CD4-positive, alpha-beta memory T cell (primary cell): ENCODE data around the gene KRT15. TPM values are rescaled to one million over a fixed set of nuclear protein-coding genes. Genes with fewer than 3 reads are reported as not detected.

Experiments used
- CTCF ChIA-PET: fragments of 350-600 bp; sonication (Branson Sonifier 250); formaldehyde crosslinking; loops from one replicate; lab custom pipeline; 2021; ENCODE audit warnings: inconsistent platforms; ENCODE audit not compliant: partially characterized antibody; lab: Charles Lee
- POLR2A ChIA-PET: fragments of 350-600 bp; sonication (Branson Sonifier 250); formaldehyde crosslinking; loops from one replicate; lab custom pipeline; 2021; ENCODE audit not compliant: partially characterized antibody; lab: Charles Lee
- DNase-seq, 5 donors: peaks; one replicate each; pipeline versions ENCODE4 v3.0.0 to v3.0.0-alpha.2; 2020 to 2022; ENCODE audit warnings: mixed read lengths in 1 of 5
- H3K27ac ChIP-seq: one replicate; pipeline ENCODE4 v1.7.0; 2013; ENCODE audit warnings: low read depth, low read length
- H3K27me3 ChIP-seq: 2 replicates; pipeline ENCODE4 v1.7.0; 2013; ENCODE audit warnings: mild to moderate bottlenecking, low read length, moderate library complexity; ENCODE audit not compliant: insufficient read depth
- H3K36me3 ChIP-seq: 2 replicates; pipeline ENCODE4 v1.7.0; 2013; ENCODE audit warnings: mild to moderate bottlenecking, low read length, moderate library complexity; ENCODE audit not compliant: insufficient read depth
- H3K4me1 ChIP-seq: 2 replicates; pipeline ENCODE4 v1.7.0; 2013; ENCODE audit warnings: mild to moderate bottlenecking, low read length, moderate library complexity; ENCODE audit not compliant: insufficient read depth
- H3K4me3 ChIP-seq, 2 donors: one replicate each; pipeline ENCODE4 v1.7.0; 2013; ENCODE audit warnings: low read length in 2 of 2, mild to moderate bottlenecking in 1 of 2
- H3K9me3 ChIP-seq, 2 donors: one replicate each; pipeline ENCODE4 v1.7.0; 2013; ENCODE audit warnings: low read length in 2 of 2, control low read depth in 1 of 2; ENCODE audit not compliant: control insufficient read depth in 1 of 2
- H3K27ac Mint-ChIP-seq, 7 donors: one replicate each; pipeline ENCODE4 v1.8.0; 2020 to 2021; ENCODE audit warnings: mixed read lengths in 7 of 7, mild to moderate bottlenecking in 6 of 7, inconsistent platforms in 3 of 7, moderate library complexity in 3 of 7
- H3K27me3 Mint-ChIP-seq, 2 donors: one replicate each; pipeline ENCODE4 v1.8.0; 2020 to 2021; ENCODE audit warnings: mixed read lengths in 2 of 2
- H3K36me3 Mint-ChIP-seq, 2 donors: one replicate each; pipeline ENCODE4 v1.8.0; 2020 to 2021; ENCODE audit warnings: mixed read lengths in 2 of 2, inconsistent platforms in 1 of 2, mild to moderate bottlenecking in 1 of 2
- H3K4me1 Mint-ChIP-seq, 4 donors: one replicate each; pipeline ENCODE4 v1.8.0; 2020 to 2021; ENCODE audit warnings: mixed read lengths in 4 of 4, mild to moderate bottlenecking in 1 of 4
- H3K4me3 Mint-ChIP-seq, 8 donors: one replicate each; pipeline ENCODE4 v1.8.0; 2020 to 2021; ENCODE audit warnings: mixed read lengths in 8 of 8, mild to moderate bottlenecking in 7 of 8, moderate library complexity in 6 of 8, inconsistent platforms in 3 of 8
- H3K9me3 Mint-ChIP-seq, 8 donors: one replicate each; pipeline ENCODE4 v1.8.0; 2020 to 2021; ENCODE audit warnings: mixed read lengths in 8 of 8, mild to moderate bottlenecking in 5 of 8, inconsistent platforms in 3 of 8, moderate library complexity in 1 of 8
- intact Hi-C: fragments of 100-400 bp; cut with micrococcal nuclease; formaldehyde crosslinking; loops from one replicate; pipeline ENCODE4 v1.15.1; 2023
- polyA plus RNA-seq, 2 donors: library from polyadenylated mRNA; unstranded; fragments of 300-500 nt; fragmentation: Illumina TruSeq; gene quantifications; one replicate each; pipeline ENCODE4 v1.2.3, GENCODE V29; 2021
- total RNA-seq, 2 experiments: library from RNA; stranded (reverse); gene quantifications; one replicate each; pipeline ENCODE4 v1.2.3, GENCODE V29; 2021

Gene KRT15
- total and polyA plus RNA-seq, 4 experiments from 2014 or later, result not detected

DNA sequence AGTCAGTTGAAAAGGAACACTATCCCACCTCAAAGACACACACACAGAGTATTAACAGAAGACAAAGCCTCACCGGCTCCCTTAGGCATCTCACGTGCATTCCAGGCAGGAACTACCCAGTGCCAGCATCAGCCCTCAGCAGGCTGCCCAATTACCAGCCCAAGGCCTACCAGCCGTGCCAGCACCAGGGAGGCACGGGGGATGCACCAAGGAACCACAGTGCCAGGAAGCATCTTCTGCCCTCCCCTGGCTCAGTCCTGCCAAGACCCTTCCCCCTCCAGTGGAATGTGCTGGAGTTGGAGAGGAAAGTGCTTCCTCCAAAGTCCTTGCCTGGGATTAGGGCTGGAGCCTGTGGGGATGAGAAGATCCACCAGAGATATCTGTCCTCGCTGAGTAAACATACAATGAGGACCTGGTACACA lies 20.4 kb upstream of the KRT15 start:
- H3K27ac Mint-ChIP-seq, result no peak overlapping the region
- H3K36me3 Mint-ChIP-seq, result no peaks in the 10 kb centered on the region
- Histone ChIP-seq H3K9me3 (no peaks in the 10 kb centered on the region), H3K4me1 (no peaks in the 10 kb centered on the region), H3K4me3 (no peak overlapping the region), H3K36me3 (no peaks in the 10 kb centered on the region), H3K27ac (no peak overlapping the region), H3K27me3 (no peaks in the 10 kb centered on the region)
- DNase-seq, result no peak
- peaks cover 0 to 2% (median 0%) of the 10 kb centered on the region in 4 donors for H3K4me1 Mint-ChIP-seq
- no peak overlapping the region for H3K4me3 Mint-ChIP-seq
- CTCF ChIA-PET, result interaction anchor here (0.9 kb wide), 1 partner anchor 10 kb away, joined by 3 read pairs; no protein-coding TSS in a partner anchor
- peaks cover 5 to 11% of the 10 kb centered on the region in 2 donors for H3K27me3 Mint-ChIP-seq
- intact Hi-C loops, result no loop called here
- POLR2A ChIA-PET, result no interaction called here
- no peaks in the 10 kb centered on the region for H3K9me3 Mint-ChIP-seq

- H3K9me3 Mint-ChIP-seq, result no peaks in the 10 kb centered on the region
- Histone ChIP-seq H3K4me3 (no peak overlapping the region), H3K9me3 (no peaks in the 10 kb centered on the region), H3K27me3 (no peaks in the 10 kb centered on the region), H3K27ac (no peak overlapping the region), H3K4me1 (no peaks in the 10 kb centered on the region), H3K36me3 (no peaks in the 10 kb centered on the region)
- no peaks in the 10 kb centered on the region for H3K36me3 Mint-ChIP-seq
- ChIA-PET POLR2A (no interaction called here), CTCF (interaction anchor here (0.9 kb wide), 1 partner anchor 10 kb away, joined by 3 read pairs; no protein-coding TSS in a partner anchor)
- peaks cover 5 to 11% of the 10 kb centered on the region in 2 donors for H3K27me3 Mint-ChIP-seq
- no peak for DNase-seq
- H3K4me1 Mint-ChIP-seq, result peaks cover 0 to 2% (median 0%) of the 10 kb centered on the region in 4 donors
- H3K27ac Mint-ChIP-seq, result no peak overlapping the region
- H3K4me3 Mint-ChIP-seq, result no peak overlapping the region
- intact Hi-C loops, result no loop called here
These were observed 19.9 kb upstream of the KRT15 start for GRCh38 chr17:41538565-41538991.

GRCh38 chr17:41537990-41538389 lies 19.3 kb upstream of the KRT15 start:
- no peak overlapping the region for H3K4me3 Mint-ChIP-seq
- H3K27me3 Mint-ChIP-seq, result peaks cover 7 to 11% of the 10 kb centered on the region in 2 donors
- Histone ChIP-seq H3K4me1 (no peaks in the 10 kb centered on the region), H3K9me3 (no peaks in the 10 kb centered on the region), H3K36me3 (no peaks in the 10 kb centered on the region), H3K27ac (no peak overlapping the region), H3K27me3 (no peaks in the 10 kb centered on the region), H3K4me3 (no peak overlapping the region)
- H3K4me1 Mint-ChIP-seq, result peaks cover 0 to 2% (median 0%) of the 10 kb centered on the region in 4 donors
- no peaks in the 10 kb centered on the region for H3K36me3 Mint-ChIP-seq
- intact Hi-C loops, result no loop called here
- DNase-seq, result no peak
- no peaks in the 10 kb centered on the region for H3K9me3 Mint-ChIP-seq
- ChIA-PET POLR2A (no interaction called here), CTCF (interaction anchor here (3.5 kb wide), 1 partner anchor 11 kb away, joined by 16 read pairs; no protein-coding TSS in a partner anchor)
- no peak overlapping the region for H3K27ac Mint-ChIP-seq

- no peaks in the 10 kb centered on the region for H3K4me1 ChIP-seq
- H3K4me1 Mint-ChIP-seq, result peaks cover 0 to 2% (median 0%) of the 10 kb centered on the region in 4 donors
- no peaks in the 10 kb centered on the region for H3K36me3 Mint-ChIP-seq
- H3K9me3 Mint-ChIP-seq, result no peaks in the 10 kb centered on the region
- peaks cover 9 to 15% of the 10 kb centered on the region in 2 donors for H3K27me3 Mint-ChIP-seq
- H3K4me3 ChIP-seq, result no peak overlapping the region
- intact Hi-C loops, result no loop called here
- H3K27ac Mint-ChIP-seq, result no peak overlapping the region
- no peaks in the 10 kb centered on the region for H3K9me3 ChIP-seq
- no peaks in the 10 kb centered on the region for H3K27me3 ChIP-seq
- H3K27ac ChIP-seq, result no peak overlapping the region
- CTCF ChIA-PET, result interaction anchor here (3.5 kb wide), 1 partner anchor 12 kb away, joined by 16 read pairs; no protein-coding TSS in a partner anchor
- H3K36me3 ChIP-seq, result no peaks in the 10 kb centered on the region
- no peak for DNase-seq
- POLR2A ChIA-PET, result no interaction called here
- H3K4me3 Mint-ChIP-seq, result no peak overlapping the region
These were observed 18.9 kb upstream of the KRT15 start for GRCh38 chr17:41537614-41537954.

- H3K27me3 ChIP-seq, result no peaks in the 10 kb centered on the region
- DNase-seq, result no peak
- intact Hi-C loops, result no loop called here
- Mint-ChIP-seq H3K4me3 (no peak overlapping the region), H3K27me3 (peaks cover 13 to 20% of the 10 kb centered on the region in 2 donors), H3K9me3 (no peaks in the 10 kb centered on the region), H3K4me1 (peaks cover 0 to 2% (median 0%) of the 10 kb centered on the region in 4 donors), H3K27ac (no peak overlapping the region), H3K36me3 (no peaks in the 10 kb centered on the region)
- no peak overlapping the region for H3K27ac ChIP-seq
- no peaks in the 10 kb centered on the region for H3K9me3 ChIP-seq
- H3K4me3 ChIP-seq, result no peak overlapping the region
- CTCF ChIA-PET, result interaction anchor here (3.5 kb wide), 1 partner anchor 12 kb away, joined by 16 read pairs; no protein-coding TSS in a partner anchor
- POLR2A ChIA-PET, result no interaction called here
- no peaks in the 10 kb centered on the region for H3K4me1 ChIP-seq
- no peaks in the 10 kb centered on the region for H3K36me3 ChIP-seq
These were observed 18.3 kb upstream of the KRT15 start for GRCh38 chr17:41536741-41537613.

GRCh38 chr17:41535764-41536481 lies 17.2 kb upstream of the KRT15 start:
- H3K4me1 Mint-ChIP-seq, result peaks cover 0 to 2% (median 0%) of the 10 kb centered on the region in 4 donors
- no peaks in the 10 kb centered on the region for H3K36me3 ChIP-seq
- no peaks in the 10 kb centered on the region for H3K9me3 Mint-ChIP-seq
- CTCF ChIA-PET, result interaction anchor here (1.1 to 3.5 kb wide), 2 partner anchors 13 to 207 kb away, joined by 3 to 16 read pairs; no protein-coding TSS in a partner anchor
- intact Hi-C loops, result no loop called here
- no peak for DNase-seq
- peaks cover 3% of the 10 kb centered on the region for H3K27me3 ChIP-seq
- peaks cover 16 to 29% of the 10 kb centered on the region in 2 donors for H3K27me3 Mint-ChIP-seq
- H3K4me1 ChIP-seq, result no peaks in the 10 kb centered on the region
- POLR2A ChIA-PET, result no interaction called here
- no peak overlapping the region for H3K27ac ChIP-seq
- no peaks in the 10 kb centered on the region for H3K36me3 Mint-ChIP-seq
- H3K9me3 ChIP-seq, result no peaks in the 10 kb centered on the region
- no peak overlapping the region for H3K4me3 Mint-ChIP-seq
- H3K4me3 ChIP-seq, result no peak overlapping the region
- no peak overlapping the region for H3K27ac Mint-ChIP-seq
